Pancreas (tissue), 10 donors: ENCODE results near the gene CAMK1G. TPM values are rescaled to one million over a fixed set of nuclear protein-coding genes. Genes with fewer than 3 reads are reported as not detected.

Source experiments
- ATAC-seq, 4 donors: fragments of 200-7000 bp; cut with Tn5 transposase; one replicate each; pipeline versions ENCODE4 v1.8.0 to v1.9.1; 2020; ENCODE audit warnings: mild to moderate bottlenecking in 4 of 4, moderate library complexity in 4 of 4
- DNase-seq, 6 donors: peaks; one replicate each; pipeline ENCODE4 v3.0.0-alpha.2; 2020
- FAIRE-seq: peaks from 2 replicates; lab custom pipeline; 2012; peaks lifted over from hg19 to GRCh38; lab: Jason Lieb, UNC
- H3K27ac ChIP-seq, 4 donors: fragments of 200-600 bp; sonication (generic); 1 replicate in 3 of 4; 2 replicates in 1 of 4; pipeline versions ENCODE4 v1.5.0 to v1.8.0; 2020
- H3K27me3 ChIP-seq, 4 donors: fragments of 200-600 bp; one replicate each; pipeline ENCODE4 v1.8.0; 2021
- H3K36me3 ChIP-seq, 3 donors: fragments of 200-600 bp; sonication (generic) in 1 of 3; one replicate each; pipeline versions ENCODE4 v1.5.0 to v1.8.0; 2020 to 2021
- H3K4me1 ChIP-seq, 3 donors: fragments of 200-600 bp; one replicate each; pipeline ENCODE4 v1.8.0; 2021
- H3K4me3 ChIP-seq, 4 donors: fragments of 200-600 bp; sonication (generic) in 2 of 4; one replicate each; pipeline versions ENCODE4 v1.5.0 to v1.8.0; 2020 to 2021
- H3K9me3 ChIP-seq, 4 donors: fragments of 200-600 bp; one replicate each; pipeline ENCODE4 v1.8.0; 2021
- CTCF ChIP-seq, 4 donors: fragments of 200-600 bp; sonication (generic) in 3 of 4; IDR thresholded peaks; one replicate each; pipeline versions ENCODE4 v1.5.0 to v1.8.0; 2021; ENCODE audit warnings: antibody characterized with exemption in 4 of 4
- WGBS, 2 donors: extraction: QIAGEN DNeasy Blood & Tissue Kit; methylation state at CpG; one replicate each; pipeline ENCODE4 v1.1.7; 2013; 5-methylcytosine and 5-hydroxymethylcytosine counted together
- intact Hi-C, 3 donors: fragments of 100-400 bp; cut with DNase I; formaldehyde crosslinking; loops; one replicate each; pipeline versions ENCODE4 v1.11.1 to v1.14.2; 2022
- polyA plus RNA-seq, 2 donors: library from polyadenylated mRNA; stranded (reverse); fragments of 200-250 nt; gene quantifications; one replicate each; pipeline ENCODE4 v1.2.3, GENCODE V29; 2013
- total RNA-seq, 6 donors: library from RNA; stranded (reverse); fragmentation: NEBNext Ultra II Directional in 4 of 6; extraction: Animal tissue kit (Norgen Biotek cat#: 25700) in 4 of 6; gene quantifications; one replicate each; pipeline versions ENCODE4 v1.2.1 to v1.2.4, GENCODE V29; 2021 to 2023
- donor health status: healthy with polysubstance abuse.
- donor health status: DM: no; HTN: no; CAD: no; lungs with moderate emphysema.
- donor health status: DM: no; HTN: no; CAD: no.
- donor health status: control.
- donor health status: control.
- donor health status: Bipolar disorder and iron deficiency.
- donor health status: DM: yes; HTN: yes; CAD: no.
- donor health status: DM: no; HTN: no; CAD: no.
- donor health status: DM: no; HTN: no; CAD: no.
- donor health status: DM: yes; HTN: yes; CAD: no.

The CAMK1G gene
- total and polyA plus RNA-seq, 8 donors: 0.06 to 1.2 (median 0.21) TPM; not detected in 2

- WGBS, 2 donors: 79 to 80% methylated on average over 8 of the region's 8 CpGs
- DNase-seq: no peak
Measured at GRCh38 chr1:209607795-209608178, 24.3 kb downstream of the CAMK1G start.

GRCh38 chr1:209609041-209609790, 25.7 kb downstream of the CAMK1G start:
- Histone ChIP-seq H3K36me3 (no peaks in the 10 kb centered on the region), H3K4me3 (no peak overlapping the region), H3K9me3 (no peaks in the 10 kb centered on the region), H3K4me1 (no peaks in the 10 kb centered on the region), H3K27ac (no peak overlapping the region), H3K27me3 (no peaks in the 10 kb centered on the region)
- intact Hi-C loops: loop anchor here in 1 of 3 donors (10.0 kb wide), 1 partner anchor 86 kb away; no protein-coding TSS in a partner anchor
- no peak for FAIRE-seq
- 80 to 88% methylated on average over 9 of the region's 9 CpGs for WGBS, 2 donors
- no peak for DNase-seq
- ATAC-seq: no peak
- TF ChIP-seq CTCF (IDR thresholded peaks at IDR 0.05): no peak

More at GRCh38 chr1:209607795-209608178, 24.3 kb downstream of the CAMK1G start:
- ATAC-seq (no peak), FAIRE-seq (no peak)
- Histone ChIP-seq H3K4me3 (no peak overlapping the region), H3K36me3 (no peaks in the 10 kb centered on the region), H3K27me3 (no peaks in the 10 kb centered on the region), H3K27ac (peak overlapping the region in 2 of 4 donors; percentile 17 to 55), H3K4me1 (no peaks in the 10 kb centered on the region), H3K9me3 (no peaks in the 10 kb centered on the region)
- intact Hi-C loops: loop anchor here in 1 of 3 donors (10.0 kb wide), 1 partner anchor 87 kb away; no protein-coding TSS in a partner anchor
- TF ChIP-seq CTCF (IDR thresholded peaks at IDR 0.05): no peak

GRCh38 chr1:209609791-209610630, 26.5 kb downstream of the CAMK1G start:
- H3K36me3 ChIP-seq: no peaks in the 10 kb centered on the region
- no peaks in the 10 kb centered on the region for H3K9me3 ChIP-seq
- no peak for ATAC-seq
- H3K27ac ChIP-seq: no peak overlapping the region
- FAIRE-seq: no peak
- no peak for TF ChIP-seq CTCF (IDR thresholded peaks at IDR 0.05)
- 84 to 86% methylated on average over 8 of the region's 8 CpGs for WGBS, 2 donors
- no peaks in the 10 kb centered on the region for H3K27me3 ChIP-seq
- DNase-seq: no peak
- H3K4me1 ChIP-seq: no peaks in the 10 kb centered on the region
- intact Hi-C loops: loop anchor here in 1 of 3 donors (10.0 kb wide), 1 partner anchor 85 kb away; no protein-coding TSS in a partner anchor
- H3K4me3 ChIP-seq: no peak overlapping the region

GRCh38 chr1:209610631-209610905, 27.1 kb downstream of the CAMK1G start:
- Histone ChIP-seq H3K4me3 (no peak overlapping the region), H3K27ac (no peak overlapping the region), H3K4me1 (no peaks in the 10 kb centered on the region), H3K36me3 (no peaks in the 10 kb centered on the region), H3K27me3 (no peaks in the 10 kb centered on the region), H3K9me3 (no peaks in the 10 kb centered on the region)
- no peak for FAIRE-seq
- TF ChIP-seq CTCF (IDR thresholded peaks at IDR 0.05): no peak
- WGBS, 2 donors: 78 to 89% methylated on average over 3 of the region's 3 CpGs
- ATAC-seq: no peak
- intact Hi-C loops: no loop called here
- no peak for DNase-seq
